AG09319 (cell line): ENCODE measurements around the gene GALNT17.

Experiments
- DNase-seq: peaks from one replicate; pipeline ENCODE4 v3.0.0-alpha.2; 2010; ENCODE audit warnings: low read depth; ENCODE audit errors: extremely low read depth
- TF ChIP-seq, protein P1 (sequence below): IDR thresholded peaks from 2 replicates; pipeline ENCODE4 v1.5.1; 2011; ENCODE audit warnings: low read depth, mild to moderate bottlenecking, inconsistent platforms, low read length, moderate library complexity

The GALNT17 gene

GRCh38 chr7:71345117-71345884, 213.4 kb downstream of the GALNT17 start:
- TF ChIP-seq, protein P1, sequence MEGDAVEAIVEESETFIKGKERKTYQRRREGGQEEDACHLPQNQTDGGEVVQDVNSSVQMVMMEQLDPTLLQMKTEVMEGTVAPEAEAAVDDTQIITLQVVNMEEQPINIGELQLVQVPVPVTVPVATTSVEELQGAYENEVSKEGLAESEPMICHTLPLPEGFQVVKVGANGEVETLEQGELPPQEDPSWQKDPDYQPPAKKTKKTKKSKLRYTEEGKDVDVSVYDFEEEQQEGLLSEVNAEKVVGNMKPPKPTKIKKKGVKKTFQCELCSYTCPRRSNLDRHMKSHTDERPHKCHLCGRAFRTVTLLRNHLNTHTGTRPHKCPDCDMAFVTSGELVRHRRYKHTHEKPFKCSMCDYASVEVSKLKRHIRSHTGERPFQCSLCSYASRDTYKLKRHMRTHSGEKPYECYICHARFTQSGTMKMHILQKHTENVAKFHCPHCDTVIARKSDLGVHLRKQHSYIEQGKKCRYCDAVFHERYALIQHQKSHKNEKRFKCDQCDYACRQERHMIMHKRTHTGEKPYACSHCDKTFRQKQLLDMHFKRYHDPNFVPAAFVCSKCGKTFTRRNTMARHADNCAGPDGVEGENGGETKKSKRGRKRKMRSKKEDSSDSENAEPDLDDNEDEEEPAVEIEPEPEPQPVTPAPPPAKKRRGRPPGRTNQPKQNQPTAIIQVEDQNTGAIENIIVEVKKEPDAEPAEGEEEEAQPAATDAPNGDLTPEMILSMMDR = no peak

GRCh38 chr7:71348821-71349681, 217.1 kb downstream of the GALNT17 start:
- TF ChIP-seq, protein P1 = no peak

More at GRCh38 chr7:71345117-71345884, 213.4 kb downstream of the GALNT17 start:
- DNase-seq = no peak

DNA sequence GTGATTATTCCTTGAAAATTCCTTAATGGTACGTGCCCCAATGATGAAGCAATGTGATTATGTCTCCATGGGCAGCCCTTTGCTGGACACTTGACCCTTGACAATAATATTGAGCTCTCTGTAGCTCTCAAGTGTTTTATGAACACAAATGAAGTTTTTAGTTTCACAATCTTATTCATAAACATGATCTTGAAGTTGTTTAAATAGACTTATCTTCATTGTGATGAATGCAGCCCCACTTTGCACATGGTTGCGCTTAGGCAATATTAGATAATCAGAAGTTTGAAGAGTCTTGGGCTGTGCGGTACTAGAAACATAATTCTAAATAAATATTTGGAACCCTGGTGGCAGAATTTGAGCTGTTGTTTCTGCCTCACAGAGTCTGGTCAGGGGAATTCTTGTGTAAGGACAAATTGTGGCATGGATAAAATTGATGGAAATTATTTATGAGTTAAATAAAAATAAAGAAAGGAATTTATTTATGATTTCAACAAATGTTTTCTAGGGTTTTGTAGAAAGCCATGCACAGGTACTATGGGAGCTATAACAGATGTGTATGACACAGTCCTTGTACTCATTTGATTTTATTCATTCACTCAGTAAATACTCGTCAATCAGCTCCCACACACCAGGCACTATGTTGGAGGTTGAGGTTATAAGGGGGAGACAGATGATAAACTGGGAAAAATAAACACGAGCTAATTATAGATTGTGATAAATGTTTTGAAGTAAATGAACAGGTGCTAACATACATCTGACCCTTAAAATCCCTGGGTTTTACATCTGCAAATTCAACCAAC, 217.9 kb downstream of the GALNT17 start:
- DNase-seq = no peak
- TF ChIP-seq, protein P1 = no peak

More at GRCh38 chr7:71348821-71349681, 217.1 kb downstream of the GALNT17 start:
- DNase-seq = no peak

GRCh38 chr7:71350680-71351079, 218.7 kb downstream of the GALNT17 start:
- no peak for DNase-seq
- TF ChIP-seq, protein P1 = no peak

DNA sequence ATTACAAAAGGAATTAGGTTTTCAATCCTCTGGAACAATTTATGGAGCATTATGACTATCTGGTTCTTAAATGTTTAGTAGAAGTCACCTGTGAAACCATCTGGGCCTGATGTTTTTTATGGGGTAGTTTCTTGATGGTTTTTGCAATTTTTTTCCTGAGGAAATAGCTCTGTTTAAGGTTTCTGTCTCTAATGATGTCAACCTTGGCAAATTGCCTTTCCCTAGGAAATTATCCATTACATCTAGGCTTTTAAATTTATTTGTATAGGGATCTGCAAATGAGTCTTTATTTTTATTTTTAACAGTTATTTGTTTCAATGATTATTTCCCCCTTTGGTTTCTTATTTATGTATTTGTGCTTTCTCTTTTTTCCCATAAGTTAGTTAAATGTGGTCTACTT, 222.8 kb downstream of the GALNT17 start:
- TF ChIP-seq, protein P1 = no peak
- DNase-seq = no peak

GRCh38 chr7:71361451-71362032, 229.6 kb downstream of the GALNT17 start:
- TF ChIP-seq, protein P1 = no peak
- no peak for DNase-seq
